Muscle layer of colon (tissue), 2 donors: ENCODE results near the gene UMAD1.
"Not testable (repeated sequence)": the region's sequence is repeated elsewhere in the genome, so short reads cannot be mapped to it uniquely, and the experiment has no call there.

Experiments
- H3K27ac ChIP-seq: one replicate; pipeline ENCODE4 v1.7.0; 2013; ENCODE audit warnings: low read depth, mild to moderate bottlenecking, low read length, moderate library complexity
- H3K27me3 ChIP-seq, 2 donors: one replicate each; pipeline ENCODE4 v1.7.0; 2013; ENCODE audit warnings: low read length in 2 of 2, mild to moderate bottlenecking in 2 of 2; ENCODE audit not compliant: insufficient read depth in 2 of 2, control insufficient read depth in 1 of 2
- H3K36me3 ChIP-seq: one replicate; pipeline ENCODE4 v1.7.0; 2013; ENCODE audit warnings: mild to moderate bottlenecking, low read length; ENCODE audit not compliant: insufficient read depth
- H3K4me1 ChIP-seq: one replicate; pipeline ENCODE4 v1.7.0; 2013; ENCODE audit warnings: mild to moderate bottlenecking, low read length; ENCODE audit not compliant: insufficient read depth
- H3K4me3 ChIP-seq, 2 donors: one replicate each; pipeline ENCODE4 v1.7.0; 2013; ENCODE audit warnings: low read length in 2 of 2, low read depth in 1 of 2, mild to moderate bottlenecking in 1 of 2, moderate library complexity in 1 of 2
- H3K9ac ChIP-seq: one replicate; pipeline ENCODE4 v1.7.0; 2013; ENCODE audit warnings: low read length
- H3K9me3 ChIP-seq: one replicate; pipeline ENCODE4 v1.7.0; 2013; ENCODE audit warnings: mild to moderate bottlenecking, low read length
- donor health status: abdominal sarcoma.
- donor health status: Adenocarcinoma of cecum.

Gene UMAD1

GRCh38 chr7:7653593-7654187 lies 13.1 kb downstream of the UMAD1 start:
- no peak overlapping the region for H3K9ac ChIP-seq
- no peaks in the 10 kb centered on the region for H3K9me3 ChIP-seq
- H3K27ac ChIP-seq, result no peak overlapping the region
- H3K4me1 ChIP-seq, result peaks cover 4% of the 10 kb centered on the region
- H3K36me3 ChIP-seq, result no peaks in the 10 kb centered on the region
- H3K4me3 ChIP-seq, result no peak overlapping the region
- no peaks in the 10 kb centered on the region for H3K27me3 ChIP-seq

- no peak overlapping the region for H3K27ac ChIP-seq
- no peaks in the 10 kb centered on the region for H3K27me3 ChIP-seq
- H3K9ac ChIP-seq, result no peak overlapping the region
- no peak overlapping the region for H3K4me3 ChIP-seq
- no peaks in the 10 kb centered on the region for H3K9me3 ChIP-seq
- H3K36me3 ChIP-seq, result no peaks in the 10 kb centered on the region
- peaks cover 4% of the 10 kb centered on the region for H3K4me1 ChIP-seq
Observed at GRCh38 chr7:7654964-7655715, 14.6 kb downstream of the UMAD1 start.

- H3K27me3 ChIP-seq, H3K9me3 ChIP-seq, H3K36me3 ChIP-seq, H3K27ac ChIP-seq, H3K9ac ChIP-seq, H3K4me3 ChIP-seq, H3K4me1 ChIP-seq: not testable (repeated sequence)
Observed at GRCh38 chr7:7656459-7656858, 15.9 kb downstream of the UMAD1 start.

GRCh38 chr7:7662527-7662926 lies 22.0 kb downstream of the UMAD1 start:
- H3K27ac ChIP-seq, result no peak overlapping the region
- H3K4me3 ChIP-seq, result no peak overlapping the region
- H3K4me1 ChIP-seq, result no peaks in the 10 kb centered on the region
- H3K27me3 ChIP-seq, result no peaks in the 10 kb centered on the region
- H3K9ac ChIP-seq, result no peak overlapping the region
- no peaks in the 10 kb centered on the region for H3K9me3 ChIP-seq
- H3K36me3 ChIP-seq, result no peaks in the 10 kb centered on the region

- H3K9ac ChIP-seq, result no peak overlapping the region
Observed at GRCh38 chr7:7664291-7664690, 23.7 kb downstream of the UMAD1 start.

GRCh38 chr7:7665031-7665430 lies 24.5 kb downstream of the UMAD1 start:
- Histone ChIP-seq H3K4me1 (no peaks in the 10 kb centered on the region), H3K9me3 (no peaks in the 10 kb centered on the region), H3K36me3 (no peaks in the 10 kb centered on the region), H3K4me3 (no peak overlapping the region), H3K9ac (no peak overlapping the region), H3K27ac (no peak overlapping the region), H3K27me3 (no peaks in the 10 kb centered on the region)

More at GRCh38 chr7:7664291-7664690, 23.7 kb downstream of the UMAD1 start:
- Histone ChIP-seq H3K36me3 (no peaks in the 10 kb centered on the region), H3K4me3 (no peak overlapping the region), H3K4me1 (no peaks in the 10 kb centered on the region), H3K27me3 (no peaks in the 10 kb centered on the region), H3K27ac (no peak overlapping the region), H3K9me3 (no peaks in the 10 kb centered on the region)

GRCh38 chr7:7667187-7667586 lies 26.6 kb downstream of the UMAD1 start:
- Histone ChIP-seq H3K9ac (no peak overlapping the region), H3K27ac (no peak overlapping the region), H3K4me1 (no peaks in the 10 kb centered on the region), H3K4me3 (no peak overlapping the region), H3K36me3 (no peaks in the 10 kb centered on the region), H3K9me3 (no peaks in the 10 kb centered on the region), H3K27me3 (no peaks in the 10 kb centered on the region)

- Histone ChIP-seq H3K9ac (no peak overlapping the region), H3K27ac (no peak overlapping the region), H3K4me1 (no peaks in the 10 kb centered on the region), H3K27me3 (no peaks in the 10 kb centered on the region), H3K36me3 (no peaks in the 10 kb centered on the region), H3K4me3 (no peak overlapping the region), H3K9me3 (no peaks in the 10 kb centered on the region)
Observed at GRCh38 chr7:7668706-7669105, 28.2 kb downstream of the UMAD1 start.

GRCh38 chr7:7670490-7670889 lies 29.9 kb downstream of the UMAD1 start:
- Histone ChIP-seq H3K4me3 (no peak overlapping the region), H3K27ac (no peak overlapping the region), H3K4me1 (no peaks in the 10 kb centered on the region), H3K36me3 (no peaks in the 10 kb centered on the region), H3K27me3 (no peaks in the 10 kb centered on the region), H3K9ac (no peak overlapping the region), H3K9me3 (no peaks in the 10 kb centered on the region)

GRCh38 chr7:7671361-7671760 lies 30.8 kb downstream of the UMAD1 start:
- Histone ChIP-seq H3K4me1 (no peaks in the 10 kb centered on the region), H3K9me3 (no peaks in the 10 kb centered on the region), H3K27me3 (no peaks in the 10 kb centered on the region), H3K4me3 (no peak overlapping the region), H3K9ac (no peak overlapping the region), H3K36me3 (no peaks in the 10 kb centered on the region), H3K27ac (no peak overlapping the region)

- no peaks in the 10 kb centered on the region for H3K27me3 ChIP-seq
- no peak overlapping the region for H3K9ac ChIP-seq
- H3K27ac ChIP-seq, result no peak overlapping the region
- no peaks in the 10 kb centered on the region for H3K36me3 ChIP-seq
- no peaks in the 10 kb centered on the region for H3K4me1 ChIP-seq
- no peaks in the 10 kb centered on the region for H3K9me3 ChIP-seq
- no peak overlapping the region for H3K4me3 ChIP-seq
Observed at GRCh38 chr7:7672545-7673239, 32.1 kb downstream of the UMAD1 start.

- H3K4me3 ChIP-seq, result no peak overlapping the region
- H3K27me3 ChIP-seq, result no peaks in the 10 kb centered on the region
- no peak overlapping the region for H3K27ac ChIP-seq
- H3K4me1 ChIP-seq, result no peaks in the 10 kb centered on the region
- H3K36me3 ChIP-seq, result no peaks in the 10 kb centered on the region
- H3K9ac ChIP-seq, result no peak overlapping the region
- no peaks in the 10 kb centered on the region for H3K9me3 ChIP-seq
Observed at GRCh38 chr7:7673240-7673550, 32.6 kb downstream of the UMAD1 start.
